Measurements from ENCODE around the gene KHSRP.
A peak's percentile ranks its signal among the peaks of the same experiment; 100 is the strongest.

KHSRP gene, protein sequence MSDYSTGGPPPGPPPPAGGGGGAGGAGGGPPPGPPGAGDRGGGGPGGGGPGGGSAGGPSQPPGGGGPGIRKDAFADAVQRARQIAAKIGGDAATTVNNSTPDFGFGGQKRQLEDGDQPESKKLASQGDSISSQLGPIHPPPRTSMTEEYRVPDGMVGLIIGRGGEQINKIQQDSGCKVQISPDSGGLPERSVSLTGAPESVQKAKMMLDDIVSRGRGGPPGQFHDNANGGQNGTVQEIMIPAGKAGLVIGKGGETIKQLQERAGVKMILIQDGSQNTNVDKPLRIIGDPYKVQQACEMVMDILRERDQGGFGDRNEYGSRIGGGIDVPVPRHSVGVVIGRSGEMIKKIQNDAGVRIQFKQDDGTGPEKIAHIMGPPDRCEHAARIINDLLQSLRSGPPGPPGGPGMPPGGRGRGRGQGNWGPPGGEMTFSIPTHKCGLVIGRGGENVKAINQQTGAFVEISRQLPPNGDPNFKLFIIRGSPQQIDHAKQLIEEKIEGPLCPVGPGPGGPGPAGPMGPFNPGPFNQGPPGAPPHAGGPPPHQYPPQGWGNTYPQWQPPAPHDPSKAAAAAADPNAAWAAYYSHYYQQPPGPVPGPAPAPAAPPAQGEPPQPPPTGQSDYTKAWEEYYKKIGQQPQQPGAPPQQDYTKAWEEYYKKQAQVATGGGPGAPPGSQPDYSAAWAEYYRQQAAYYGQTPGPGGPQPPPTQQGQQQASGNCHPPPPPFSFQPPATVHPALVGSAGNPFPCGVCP

DNA sequence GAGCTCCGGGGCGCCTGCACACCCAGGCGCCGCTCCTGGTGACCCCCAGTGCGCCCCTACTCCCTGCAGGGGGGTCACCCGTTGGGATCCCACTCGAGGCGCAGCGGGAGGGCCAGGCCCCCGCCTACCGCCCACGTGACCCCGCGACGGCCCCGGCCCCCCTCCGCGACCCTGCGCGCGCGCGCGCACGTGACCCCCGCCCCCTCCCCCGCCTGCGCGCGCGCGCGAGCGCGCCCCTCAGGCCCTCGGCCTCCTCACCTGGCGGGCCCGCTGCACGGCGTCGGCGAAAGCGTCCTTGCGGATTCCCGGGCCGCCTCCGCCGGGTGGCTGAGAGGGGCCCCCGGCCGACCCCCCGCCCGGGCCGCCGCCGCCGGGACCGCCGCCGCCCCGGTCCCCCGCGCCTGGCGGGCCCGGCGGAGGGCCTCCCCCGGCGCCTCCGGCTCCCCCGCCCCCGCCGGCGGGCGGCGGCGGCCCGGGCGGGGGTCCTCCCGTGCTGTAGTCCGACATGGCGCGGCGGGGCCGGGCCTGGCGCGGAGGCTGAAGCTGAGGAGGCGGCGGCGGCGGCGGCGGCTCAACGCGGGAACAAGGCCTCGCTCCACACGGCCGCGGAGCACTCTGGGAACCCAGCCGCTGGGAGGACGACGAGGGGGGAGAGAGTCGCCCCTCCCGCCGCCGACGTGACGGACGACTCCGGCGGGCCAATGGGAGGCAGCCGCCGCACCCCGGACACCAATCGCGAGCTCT, at the start of gene KHSRP:
Gene KHSRP, minus strand, starts transcription at position 617 of the 744 bp plus-strand sequence. Its CDS starts 110 bp downstream, at position 507.
- peak in 1 of 2 experiments; percentile 20 for DNase-seq

- no peak for DNase-seq
Measured at GRCh38 chr19:6473647-6474046, 49.0 kb upstream of the KHSRP start.

DNA sequence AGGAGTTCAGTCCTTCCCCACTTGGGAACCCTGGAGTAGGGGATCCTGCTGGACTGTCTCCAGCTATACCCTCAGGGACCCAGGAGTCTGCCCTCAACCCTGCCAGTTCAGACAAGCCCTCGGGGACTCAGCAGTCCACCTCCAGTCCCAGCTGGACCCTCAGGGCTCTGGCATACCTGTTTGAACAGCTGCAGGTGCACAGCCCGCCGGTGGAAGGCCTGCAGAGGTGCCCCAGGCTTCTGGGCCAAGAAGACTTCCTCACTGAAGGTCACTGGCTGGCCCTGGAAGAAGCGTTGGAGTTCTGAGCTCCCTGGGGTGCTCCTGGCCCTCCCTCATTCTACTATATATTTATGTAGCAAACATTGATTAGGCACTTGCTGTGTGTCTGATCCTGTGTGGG, 48.1 kb upstream of the KHSRP start:
- DNase-seq, result no peak

- DNase-seq, result no peak
Measured at GRCh38 chr19:6471076-6471475, 46.5 kb upstream of the KHSRP start.

GRCh38 chr19:6470173-6470572, 45.6 kb upstream of the KHSRP start:
- no peak for DNase-seq

GRCh38 chr19:6467384-6467783, 42.8 kb upstream of the KHSRP start:
- DNase-seq, result no peak

DNA sequence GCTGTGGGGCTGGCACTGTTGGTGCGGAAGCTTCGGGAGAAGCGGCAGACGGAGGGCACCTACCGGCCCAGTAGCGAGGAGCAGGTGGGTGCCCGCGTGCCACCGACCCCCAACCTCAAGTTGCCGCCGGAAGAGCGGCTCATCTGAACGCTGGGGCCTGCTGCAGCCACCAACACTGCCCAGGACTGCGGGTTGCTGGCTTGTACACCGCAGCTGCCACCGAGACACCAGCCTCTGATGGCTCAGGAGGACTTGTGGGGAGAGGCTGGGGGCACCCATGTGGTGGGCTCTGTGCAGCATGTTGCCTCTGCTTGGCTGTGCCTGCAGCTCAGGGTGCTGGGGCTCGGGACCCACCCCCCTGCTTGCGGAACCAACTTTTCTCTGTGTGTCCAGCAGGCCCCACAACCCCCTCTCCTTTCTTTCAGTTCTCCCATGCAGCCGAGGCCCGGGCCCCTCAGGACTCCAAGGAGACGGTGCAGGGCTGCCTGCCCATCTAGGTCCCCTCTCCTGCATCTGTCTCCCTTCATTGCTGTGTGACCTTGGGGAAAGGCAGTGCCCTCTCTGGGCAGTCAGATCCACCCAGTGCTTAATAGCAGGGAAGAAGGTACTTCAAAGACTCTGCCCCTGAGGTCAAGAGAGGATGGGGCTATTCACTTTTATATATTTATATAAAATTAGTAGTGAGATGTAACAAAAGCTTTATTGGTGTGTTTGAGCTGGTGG, 42.1 kb upstream of the KHSRP start:
- no peak for DNase-seq

GRCh38 chr19:6465663-6466062, 41.1 kb upstream of the KHSRP start:
- DNase-seq, result no peak

DNA sequence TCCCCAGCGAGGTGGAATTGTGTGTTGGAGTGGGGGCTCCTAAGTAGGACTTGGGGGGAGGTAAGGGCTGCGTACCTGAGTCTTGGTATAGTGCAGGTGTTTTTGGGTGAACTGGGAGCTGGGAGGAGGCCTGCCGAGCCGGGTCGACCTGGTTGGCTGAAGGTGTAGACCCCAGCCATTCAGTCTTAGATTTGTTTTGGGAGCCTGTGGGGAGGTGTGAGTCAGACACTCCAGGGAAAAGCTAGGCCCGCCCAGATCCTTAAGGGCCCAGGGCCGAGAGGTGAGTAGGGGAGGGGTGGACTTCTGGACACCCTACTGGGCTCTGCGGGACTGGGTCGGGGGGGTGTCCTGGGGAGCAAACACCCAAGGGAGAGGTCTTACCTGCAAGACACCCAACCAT, 40.4 kb upstream of the KHSRP start:
- no peak for DNase-seq

DNA sequence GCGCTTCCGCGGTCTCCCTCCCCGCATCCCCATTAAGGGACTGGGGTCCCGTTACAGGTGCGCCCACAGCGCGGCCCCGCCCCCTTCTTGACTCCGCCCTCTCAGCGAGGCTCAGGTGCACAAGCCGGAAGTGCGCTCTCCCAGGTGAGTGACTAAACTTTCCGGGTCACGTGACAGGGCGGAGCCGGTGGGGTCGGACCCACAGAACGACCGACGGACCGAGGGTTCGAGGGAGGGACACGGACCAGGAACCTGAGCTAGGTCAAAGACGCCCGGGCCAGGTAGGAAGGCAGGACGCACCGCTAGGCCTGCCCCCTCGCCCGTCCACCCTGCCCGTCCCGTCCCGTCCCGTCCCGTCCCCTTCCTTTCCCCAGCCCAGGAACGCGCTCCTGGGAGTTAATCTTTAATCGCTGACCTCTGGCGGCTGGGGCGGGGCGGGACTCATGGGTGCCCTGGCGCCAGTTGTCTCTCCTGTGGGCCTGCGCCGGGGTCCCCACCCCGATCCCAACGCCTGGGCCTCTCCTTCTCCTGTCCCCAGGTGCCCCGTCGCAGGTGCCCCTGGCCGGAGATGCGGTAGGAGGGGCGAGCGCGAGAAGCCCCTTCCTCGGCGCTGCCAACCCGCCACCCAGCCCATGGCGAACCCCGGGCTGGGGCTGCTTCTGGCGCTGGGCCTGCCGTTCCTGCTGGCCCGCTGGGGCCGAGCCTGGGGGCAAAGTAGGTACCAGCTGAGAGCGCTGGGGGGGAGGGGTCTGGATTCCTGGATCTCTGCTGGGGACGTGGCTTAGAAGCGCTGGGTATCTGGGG, 39.7 kb upstream of the KHSRP start, which contains the start of gene CRB3:
Gene CRB3, plus strand, starts transcription at position 202 of the 804 bp plus-strand sequence. Its CDS starts 431 bp downstream, at position 633.
- peak; percentile 27 to 36 for DNase-seq

DNA sequence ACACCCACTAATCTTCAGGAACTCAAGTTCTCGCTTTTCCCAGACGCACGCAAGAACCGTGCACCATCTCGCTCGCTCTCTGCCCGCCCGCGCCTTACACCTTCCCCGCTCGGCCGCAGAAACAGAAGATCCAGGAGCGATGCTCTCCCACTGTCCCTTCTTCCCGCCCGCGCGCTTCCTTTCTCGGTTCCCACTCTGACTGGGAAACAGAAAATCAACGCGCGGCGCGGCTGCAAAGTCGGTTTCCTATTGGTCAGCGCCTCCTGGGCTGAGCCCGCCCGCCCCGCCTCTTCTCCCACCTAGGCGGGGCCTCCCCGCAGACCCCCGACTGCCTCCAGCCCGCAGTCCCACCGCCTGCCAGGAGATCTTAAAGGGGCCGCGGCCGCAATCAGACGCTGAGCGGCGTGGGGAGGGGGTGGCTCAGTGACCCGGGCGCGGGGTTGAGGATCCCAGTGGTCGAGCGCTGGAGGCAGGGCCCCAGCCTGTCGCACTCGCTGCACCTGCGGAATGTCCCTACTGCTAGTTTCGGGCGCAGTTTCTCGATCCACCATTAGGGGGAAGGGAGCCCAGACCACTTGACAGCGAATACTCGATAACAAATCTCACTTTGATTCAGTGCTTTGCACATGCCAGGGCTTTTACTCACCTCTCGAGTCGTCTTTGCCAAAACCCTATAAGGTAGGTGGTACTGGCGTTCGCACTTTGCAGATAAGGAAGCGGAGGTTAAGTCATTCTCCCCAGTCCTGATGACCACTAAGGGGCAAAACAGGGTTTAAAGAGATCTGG, 35.7 kb upstream of the KHSRP start:
- DNase-seq, result peak; percentile 98 to 99

DNA sequence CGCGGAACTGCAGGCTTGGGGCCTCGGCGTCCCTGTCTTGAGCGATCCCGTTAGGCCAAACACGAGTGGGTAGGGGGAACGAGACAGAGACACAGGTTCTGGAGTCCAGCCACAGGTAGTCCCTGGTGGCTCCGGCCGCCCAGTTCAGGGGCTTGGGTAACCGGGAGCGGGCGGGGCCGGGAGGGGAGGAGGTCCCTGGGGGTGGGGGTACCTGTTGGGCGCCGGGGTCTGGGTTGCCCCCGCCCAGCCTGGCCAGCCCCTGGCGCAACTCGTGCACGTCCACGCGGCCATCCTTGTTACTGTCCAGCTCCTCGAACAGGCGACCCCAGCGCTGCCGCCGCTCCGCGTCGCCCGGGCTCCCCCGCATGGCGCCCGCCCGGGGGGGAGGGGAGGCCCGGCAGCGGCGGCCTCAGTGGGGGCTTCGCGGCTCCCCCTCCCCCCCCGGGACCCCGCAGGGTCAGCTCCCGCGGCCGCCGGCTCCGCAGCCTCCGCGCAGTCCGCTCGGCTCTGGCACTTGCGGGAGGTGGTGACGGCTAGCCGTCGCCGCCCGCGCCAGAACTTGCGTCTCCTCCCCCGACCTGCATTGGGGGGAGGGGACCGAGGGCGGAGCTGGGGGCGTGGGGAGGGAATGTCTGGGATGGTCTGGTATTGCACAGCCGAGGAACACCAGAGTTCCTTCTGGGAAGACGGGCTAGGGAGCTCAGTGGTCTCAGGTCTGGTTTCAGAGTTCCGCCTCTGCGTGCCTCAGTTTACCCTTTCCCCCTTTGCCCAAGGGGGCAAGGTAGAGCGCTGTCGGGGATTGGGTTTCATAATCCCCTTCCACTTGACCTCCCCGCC, 34.9 kb upstream of the KHSRP start, which contains the start of gene SLC25A23:
Gene SLC25A23, minus strand, starts transcription at position 531 of the 837 bp plus-strand sequence. Its CDS starts 164 bp downstream, at position 367.
- DNase-seq, result peak; percentile 75 to 77

DNA sequence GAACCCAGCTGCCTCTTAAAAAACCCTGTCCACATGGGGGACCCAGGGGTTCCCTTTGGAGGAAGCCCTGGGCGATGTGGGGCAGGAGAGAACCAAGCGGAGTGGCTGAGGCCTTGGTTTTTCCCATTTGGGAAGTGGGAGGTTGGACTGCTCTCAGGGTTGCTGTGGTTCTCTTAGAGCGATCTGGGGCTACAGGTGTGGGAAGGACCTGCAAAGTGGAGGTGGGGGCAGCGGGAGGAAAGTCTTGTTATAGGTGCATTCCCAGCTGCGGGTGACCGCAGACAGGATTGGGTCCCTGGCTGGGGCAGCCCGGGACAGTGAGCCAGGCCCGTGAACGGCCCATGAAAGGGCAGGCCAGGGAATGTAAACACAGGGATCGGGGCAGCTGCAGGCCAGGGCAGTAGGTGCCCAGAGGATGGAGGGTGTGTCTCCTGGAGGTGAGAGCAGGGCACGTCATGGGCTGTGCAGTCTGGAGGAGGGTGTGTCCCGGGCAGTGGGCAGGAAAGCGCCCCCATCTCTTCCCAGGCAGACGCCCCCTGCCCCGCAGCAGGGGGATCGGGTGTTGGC, 34.2 kb upstream of the KHSRP start:
- DNase-seq, result no peak

GRCh38 chr19:6457958-6458694, 33.5 kb upstream of the KHSRP start:
- DNase-seq, result no peak

DNA sequence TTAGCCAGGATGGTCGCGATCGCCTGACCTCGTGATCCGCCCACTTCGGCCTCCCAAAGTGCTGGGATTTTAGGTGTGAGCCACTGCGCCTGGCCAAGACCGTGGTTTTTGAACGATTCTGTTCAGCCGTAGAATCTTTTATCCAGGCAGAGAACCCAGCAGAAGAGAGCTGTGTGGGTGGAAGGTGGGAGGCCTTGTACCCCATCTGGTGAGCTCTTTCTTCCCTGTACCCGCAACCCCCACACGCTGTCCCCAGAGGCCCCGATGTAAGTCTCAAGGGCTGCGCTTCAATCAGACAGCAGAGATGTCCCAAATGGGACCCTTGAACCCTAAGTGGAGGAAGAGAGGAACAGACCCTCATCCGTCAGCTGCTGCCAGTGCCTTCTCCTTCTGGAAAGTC, 31.3 kb upstream of the KHSRP start:
- DNase-seq, result no peak

DNA sequence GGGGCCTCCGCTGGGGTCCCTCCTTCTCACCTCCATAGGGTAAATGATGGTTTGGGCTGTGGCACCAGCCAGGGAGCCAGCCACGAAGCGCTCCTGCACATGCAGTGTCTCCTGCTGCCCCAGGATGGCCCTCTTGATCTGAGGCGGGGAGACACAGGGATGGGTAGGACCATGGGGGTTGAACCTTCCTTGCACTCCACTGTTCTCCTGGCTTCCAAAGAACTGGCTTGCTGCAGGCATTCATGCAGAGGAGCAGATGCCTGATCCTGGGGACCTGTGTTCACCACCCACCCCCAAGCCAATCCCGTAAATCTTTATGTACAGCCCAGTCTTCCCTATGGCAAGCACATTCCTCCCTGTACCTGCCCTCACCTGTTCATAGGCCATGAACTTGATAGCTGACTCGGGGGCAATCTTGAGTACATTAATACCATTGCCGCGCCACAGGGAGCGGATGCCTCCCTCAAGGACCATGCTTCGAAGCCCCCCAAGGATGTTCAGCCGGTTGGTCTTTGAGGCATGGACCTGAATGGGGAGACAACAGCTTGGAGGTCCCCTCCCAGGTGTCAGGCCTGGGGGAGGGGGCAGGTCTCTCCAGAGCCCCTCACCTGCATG, 29.4 kb upstream of the KHSRP start:
- DNase-seq, result no peak

DNA sequence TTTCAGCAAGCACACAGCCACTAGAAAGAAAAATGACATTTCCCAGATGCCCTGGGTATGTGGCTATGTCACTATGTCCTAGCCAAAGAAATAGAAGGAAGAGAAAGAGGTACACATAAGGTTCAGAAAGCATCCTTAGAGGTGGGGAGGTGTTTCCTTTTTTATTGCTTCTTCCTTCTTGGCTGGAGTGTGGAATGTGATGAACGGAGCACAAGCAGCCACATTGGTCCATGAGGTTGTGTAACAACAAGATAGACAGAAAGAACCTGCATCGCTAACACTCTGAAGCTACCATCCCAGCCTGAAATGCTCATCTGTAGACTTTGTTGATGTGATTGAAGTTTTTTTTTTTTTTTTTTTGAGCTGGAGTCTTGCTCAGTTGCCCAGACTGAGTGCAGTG, 28.3 kb upstream of the KHSRP start:
- DNase-seq, result no peak

- no peak for DNase-seq
Measured at GRCh38 chr19:6452223-6452614, 27.6 kb upstream of the KHSRP start.

Data from activated CD4-positive, alpha-beta T cell treated with anti-CD3 and anti-CD28 coated beads, Interleukin-2, amount 50 U/mL, for 48 hours (primary cell).